Neural cell (in vitro differentiated cells): Measurements from ENCODE around the gene ADAMTS6. TPM values are rescaled to one million over a fixed set of nuclear protein-coding genes. Genes with fewer than 3 reads are reported as not detected.

Source experiments
- H2AFZ ChIP-seq: fragments of 200-600, 300-800 bp; sonication (generic), shearing (Covaris generic); 2 replicates; pipeline ENCODE4 v1.6.0; 2014; ENCODE audit warnings: low read depth, mild to moderate bottlenecking, antibody characterized with exemption, low read length, moderate library complexity
- H3F3A ChIP-seq: fragments of 200-600 bp; shearing (Covaris generic); 2 replicates; pipeline ENCODE4 v1.6.1; 2016; ENCODE audit warnings: mild to moderate bottlenecking, moderate library complexity, mixed read lengths, antibody characterized with exemption, low read length; ENCODE audit not compliant: insufficient read depth, poor library complexity, severe bottlenecking
- H3K27ac ChIP-seq: fragments of 200-600, 300-800 bp; sonication (generic), shearing (Covaris generic); 2 replicates; pipeline ENCODE4 v1.5.1; 2014; ENCODE audit warnings: mild to moderate bottlenecking, low read length, moderate library complexity
- H3K27me3 ChIP-seq: fragments of 300-800, 200-600 bp; sonication (generic), shearing (Covaris generic); 2 replicates; pipeline ENCODE4 v1.6.0; 2014; ENCODE audit warnings: mild to moderate bottlenecking, low read depth, low read length, moderate library complexity; ENCODE audit not compliant: insufficient read depth
- H3K36me3 ChIP-seq: fragments of 300-800, 200-600 bp; sonication (generic), shearing (Covaris generic); 2 replicates; pipeline ENCODE4 v1.5.1; 2014; ENCODE audit warnings: mild to moderate bottlenecking, antibody characterized with exemption, low read length, moderate library complexity; ENCODE audit not compliant: insufficient read depth
- H3K4me2 ChIP-seq: fragments of 300-800, 200-600 bp; sonication (generic), shearing (Covaris generic); 2 replicates; pipeline ENCODE4 v1.6.0; 2014; ENCODE audit warnings: mild to moderate bottlenecking, low read length
- H3K4me3 ChIP-seq: fragments of 300-800, 200-600 bp; sonication (generic), shearing (Covaris generic); 2 replicates; pipeline ENCODE4 v1.5.1; 2014; ENCODE audit warnings: mild to moderate bottlenecking, low read length, moderate library complexity
- H3K79me2 ChIP-seq: fragments of 200-600 bp; shearing (Covaris generic); replicated peaks from 2 replicates; pipeline ENCODE4 v1.6.0; 2014; ENCODE audit warnings: mild to moderate bottlenecking, low read length, moderate library complexity; ENCODE audit not compliant: insufficient read depth
- H3K9ac ChIP-seq: fragments of 300-800, 200-600 bp; sonication (generic), shearing (Covaris generic); 2 replicates; pipeline ENCODE4 v1.6.1; 2016; ENCODE audit warnings: mild to moderate bottlenecking, low read length, mixed read lengths
- H3K9me2 ChIP-seq: fragments of 200-600 bp; shearing (Covaris generic); 2 replicates; pipeline ENCODE4 v1.6.1; 2016; ENCODE audit warnings: mild to moderate bottlenecking, low read length, mixed read lengths; ENCODE audit not compliant: insufficient read depth
- H3K9me3 ChIP-seq: fragments of 200-600, 300-800 bp; sonication (generic), shearing (Covaris generic); 2 replicates; pipeline ENCODE4 v1.6.1; 2016; ENCODE audit warnings: mild to moderate bottlenecking, mixed run types, low read length, moderate library complexity, mixed read lengths
- H4K20me1 ChIP-seq: fragments of 200-600 bp; shearing (Covaris generic); 2 replicates; pipeline ENCODE4 v1.6.1; 2016; ENCODE audit warnings: mild to moderate bottlenecking, mixed run types; ENCODE audit not compliant: insufficient read depth
- EP300 ChIP-seq: fragments of 450-650 bp; conservative IDR thresholded peaks from 2 replicates; pipeline ENCODE4 v1.6.1; 2014; ENCODE audit warnings: antibody characterized with exemption, mild to moderate bottlenecking, moderate library complexity; ENCODE audit not compliant: poor library complexity, severe bottlenecking
- EZH2 ChIP-seq: fragments of 200-600, 300-800 bp; shearing (Covaris generic), sonication (generic); IDR thresholded peaks from 2 replicates; pipeline ENCODE4 v1.6.1; 2014; ENCODE audit warnings: antibody characterized with exemption, low read length, borderline replicate concordance, mild to moderate bottlenecking; ENCODE audit not compliant: insufficient read depth, poor library complexity, severe bottlenecking
- MXI1 ChIP-seq: fragments of 450-650 bp; conservative IDR thresholded peaks from 2 replicates; pipeline ENCODE4 v1.6.1; 2014; ENCODE audit warnings: antibody characterized with exemption, mild to moderate bottlenecking; ENCODE audit not compliant: poor library complexity, severe bottlenecking
- POLR2AphosphoS5 ChIP-seq: IDR thresholded peaks from 2 replicates; pipeline ENCODE4 v1.6.1; 2012
- RAD21 ChIP-seq: fragments of 450-650 bp; conservative IDR thresholded peaks from 2 replicates; pipeline ENCODE4 v1.6.1; 2014; ENCODE audit warnings: antibody characterized with exemption, mild to moderate bottlenecking, moderate library complexity
- SMC3 ChIP-seq: fragments of 450-650 bp; conservative IDR thresholded peaks from 2 replicates; pipeline ENCODE4 v1.6.1; 2014; ENCODE audit warnings: antibody characterized with exemption, mild to moderate bottlenecking, moderate library complexity; ENCODE audit not compliant: poor library complexity
- TAF1 ChIP-seq: IDR thresholded peaks from 2 replicates; pipeline ENCODE4 v1.6.1; 2012; ENCODE audit warnings: low read depth
- polyA plus RNA-seq: library from polyadenylated mRNA; depleted of rRNA; stranded (reverse); fragments of >200 nt; gene quantifications from 2 replicates; pipeline ENCODE4 v1.2.3, GENCODE V29; 2014
- TF ChIP-seq, protein P1 (sequence below): IDR thresholded peaks from 2 replicates; pipeline ENCODE4 v1.6.1; 2012; ENCODE audit warnings: borderline replicate concordance
- TF ChIP-seq, protein P2 (sequence below): fragments of 450-650 bp; IDR thresholded peaks from 2 replicates; pipeline ENCODE4 v1.5.1; 2014; ENCODE audit warnings: antibody characterized with exemption, mild to moderate bottlenecking, moderate library complexity; ENCODE audit not compliant: poor library complexity, severe bottlenecking

The ADAMTS6 gene
- polyA plus RNA-seq, 1 donor from 2014 or later: 0.58 TPM

DNA sequence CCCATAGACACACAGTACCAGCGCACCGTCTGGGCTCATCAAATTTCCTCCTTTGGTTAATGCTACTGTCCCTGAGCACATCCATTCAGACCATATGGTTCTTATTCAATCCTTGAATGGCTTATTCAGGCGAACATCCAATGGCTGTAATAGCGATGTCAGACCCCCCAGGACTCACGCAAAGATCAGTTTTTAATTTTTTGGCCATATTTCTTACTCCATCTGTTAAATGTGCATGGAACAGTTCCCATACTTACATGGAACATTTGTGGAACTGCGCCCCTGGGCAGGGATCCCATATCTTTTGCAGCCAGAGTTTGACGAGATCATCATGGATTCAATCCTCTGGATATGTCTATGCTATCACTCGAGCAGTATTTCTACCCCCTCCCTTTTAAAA lies 213.2 kb downstream of the ADAMTS6 start:
- no peaks in the 10 kb centered on the region for H3K36me3 ChIP-seq
- TF ChIP-seq RAD21: no peak
- no peak for TF ChIP-seq MXI1
- TF ChIP-seq TAF1: no peak
- TF ChIP-seq, protein P1, sequence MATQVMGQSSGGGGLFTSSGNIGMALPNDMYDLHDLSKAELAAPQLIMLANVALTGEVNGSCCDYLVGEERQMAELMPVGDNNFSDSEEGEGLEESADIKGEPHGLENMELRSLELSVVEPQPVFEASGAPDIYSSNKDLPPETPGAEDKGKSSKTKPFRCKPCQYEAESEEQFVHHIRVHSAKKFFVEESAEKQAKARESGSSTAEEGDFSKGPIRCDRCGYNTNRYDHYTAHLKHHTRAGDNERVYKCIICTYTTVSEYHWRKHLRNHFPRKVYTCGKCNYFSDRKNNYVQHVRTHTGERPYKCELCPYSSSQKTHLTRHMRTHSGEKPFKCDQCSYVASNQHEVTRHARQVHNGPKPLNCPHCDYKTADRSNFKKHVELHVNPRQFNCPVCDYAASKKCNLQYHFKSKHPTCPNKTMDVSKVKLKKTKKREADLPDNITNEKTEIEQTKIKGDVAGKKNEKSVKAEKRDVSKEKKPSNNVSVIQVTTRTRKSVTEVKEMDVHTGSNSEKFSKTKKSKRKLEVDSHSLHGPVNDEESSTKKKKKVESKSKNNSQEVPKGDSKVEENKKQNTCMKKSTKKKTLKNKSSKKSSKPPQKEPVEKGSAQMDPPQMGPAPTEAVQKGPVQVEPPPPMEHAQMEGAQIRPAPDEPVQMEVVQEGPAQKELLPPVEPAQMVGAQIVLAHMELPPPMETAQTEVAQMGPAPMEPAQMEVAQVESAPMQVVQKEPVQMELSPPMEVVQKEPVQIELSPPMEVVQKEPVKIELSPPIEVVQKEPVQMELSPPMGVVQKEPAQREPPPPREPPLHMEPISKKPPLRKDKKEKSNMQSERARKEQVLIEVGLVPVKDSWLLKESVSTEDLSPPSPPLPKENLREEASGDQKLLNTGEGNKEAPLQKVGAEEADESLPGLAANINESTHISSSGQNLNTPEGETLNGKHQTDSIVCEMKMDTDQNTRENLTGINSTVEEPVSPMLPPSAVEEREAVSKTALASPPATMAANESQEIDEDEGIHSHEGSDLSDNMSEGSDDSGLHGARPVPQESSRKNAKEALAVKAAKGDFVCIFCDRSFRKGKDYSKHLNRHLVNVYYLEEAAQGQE: no peak
- TF ChIP-seq EP300: no peak
- TF ChIP-seq POLR2AphosphoS5: no peak
- TF ChIP-seq SMC3: no peak
- TF ChIP-seq, protein P2, sequence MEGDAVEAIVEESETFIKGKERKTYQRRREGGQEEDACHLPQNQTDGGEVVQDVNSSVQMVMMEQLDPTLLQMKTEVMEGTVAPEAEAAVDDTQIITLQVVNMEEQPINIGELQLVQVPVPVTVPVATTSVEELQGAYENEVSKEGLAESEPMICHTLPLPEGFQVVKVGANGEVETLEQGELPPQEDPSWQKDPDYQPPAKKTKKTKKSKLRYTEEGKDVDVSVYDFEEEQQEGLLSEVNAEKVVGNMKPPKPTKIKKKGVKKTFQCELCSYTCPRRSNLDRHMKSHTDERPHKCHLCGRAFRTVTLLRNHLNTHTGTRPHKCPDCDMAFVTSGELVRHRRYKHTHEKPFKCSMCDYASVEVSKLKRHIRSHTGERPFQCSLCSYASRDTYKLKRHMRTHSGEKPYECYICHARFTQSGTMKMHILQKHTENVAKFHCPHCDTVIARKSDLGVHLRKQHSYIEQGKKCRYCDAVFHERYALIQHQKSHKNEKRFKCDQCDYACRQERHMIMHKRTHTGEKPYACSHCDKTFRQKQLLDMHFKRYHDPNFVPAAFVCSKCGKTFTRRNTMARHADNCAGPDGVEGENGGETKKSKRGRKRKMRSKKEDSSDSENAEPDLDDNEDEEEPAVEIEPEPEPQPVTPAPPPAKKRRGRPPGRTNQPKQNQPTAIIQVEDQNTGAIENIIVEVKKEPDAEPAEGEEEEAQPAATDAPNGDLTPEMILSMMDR: no peak
- TF ChIP-seq EZH2: no peak
- H3K4me3 ChIP-seq: no peak overlapping the region
- H3K4me2 ChIP-seq: no peak overlapping the region
- no peaks in the 10 kb centered on the region for H3K79me2 ChIP-seq
- no peaks in the 10 kb centered on the region for H3K27me3 ChIP-seq
- no peaks in the 10 kb centered on the region for H3F3A ChIP-seq
- no peaks in the 10 kb centered on the region for H4K20me1 ChIP-seq
- no peaks in the 10 kb centered on the region for H3K9me2 ChIP-seq
- H2AFZ ChIP-seq: no peak overlapping the region
- no peaks in the 10 kb centered on the region for H3K9me3 ChIP-seq
- no peak overlapping the region for H3K9ac ChIP-seq
- no peak overlapping the region for H3K27ac ChIP-seq

DNA sequence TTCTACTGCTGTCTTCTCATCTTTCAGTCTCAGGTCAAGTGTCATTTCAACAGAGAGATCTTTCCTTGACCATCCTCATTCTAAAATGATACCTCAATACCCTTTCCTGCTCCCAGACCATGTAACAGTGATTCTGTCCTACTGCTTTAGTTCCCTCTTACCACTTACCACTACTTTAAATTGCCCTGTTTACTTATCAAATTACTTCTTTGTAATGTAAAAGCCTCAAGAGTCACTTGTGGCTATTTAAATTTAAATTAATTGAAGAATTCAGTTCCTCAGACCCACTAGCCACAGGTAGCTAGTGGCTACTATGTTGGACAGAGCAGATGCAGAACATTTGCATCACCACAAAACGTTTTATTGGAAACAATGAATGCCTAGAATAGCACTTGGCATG lies 217.3 kb downstream of the ADAMTS6 start:
- H3K4me2 ChIP-seq: no peak overlapping the region

More for the DNA sequence above, 217.3 kb downstream of the ADAMTS6 start:
- Histone ChIP-seq H3K79me2 (no peaks in the 10 kb centered on the region), H3K36me3 (no peaks in the 10 kb centered on the region), H3K9ac (no peak overlapping the region), H4K20me1 (no peaks in the 10 kb centered on the region), H3K27me3 (no peaks in the 10 kb centered on the region), H3K4me3 (no peak overlapping the region), H3K27ac (no peak overlapping the region), H3F3A (no peaks in the 10 kb centered on the region), H3K9me3 (no peaks in the 10 kb centered on the region), H2AFZ (no peak overlapping the region), H3K9me2 (no peaks in the 10 kb centered on the region)
- no peak for TF ChIP-seq EP300
- TF ChIP-seq POLR2AphosphoS5: no peak
- no peak for TF ChIP-seq MXI1
- TF ChIP-seq RAD21: no peak
- TF ChIP-seq, protein P1: no peak
- no peak for TF ChIP-seq TAF1
- TF ChIP-seq EZH2: no peak
- TF ChIP-seq SMC3: no peak
